Measurements from ENCODE around the gene SRC. TPM values are rescaled to one million over a fixed set of nuclear protein-coding genes. Genes with fewer than 3 reads are reported as not detected.

The SRC gene
- polyA plus RNA-seq, 1 donor (not counting 4 experiments of a cell fraction or from before 2014, with no cell fraction given): 22.8 TPM

DNA sequence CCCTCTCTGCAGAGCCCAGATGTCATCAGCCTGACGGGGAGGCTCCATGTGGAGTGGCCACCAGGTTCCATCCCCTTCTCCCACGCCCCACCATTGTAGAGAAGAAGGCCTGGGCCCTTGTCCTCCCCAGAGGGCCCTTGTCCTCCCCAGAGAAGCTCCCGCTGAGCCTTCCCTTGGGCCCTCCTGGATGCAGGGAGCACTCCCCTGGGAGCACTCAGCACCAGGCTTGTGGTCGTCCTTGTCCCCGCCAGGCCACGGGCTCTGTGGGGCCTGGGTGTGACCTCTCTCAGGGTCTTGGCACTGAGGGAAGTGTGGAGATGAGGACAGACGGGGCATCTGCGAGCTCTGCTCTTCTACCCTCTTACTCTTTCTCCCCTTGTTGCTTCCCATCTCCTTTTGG lies 91.7 kb downstream of the SRC start:
- no peak overlapping the region for H3K4me2 ChIP-seq (ENCODE audit: control insufficient read depth, extremely low read depth, insufficient read depth, low read depth, low read length)
- H3K4me3 ChIP-seq (ENCODE audit: control insufficient read depth in 2 of 3, extremely low read depth in 1 of 3, insufficient read depth in 2 of 3, low read depth in 1 of 3, low read length in 3 of 3): no peak overlapping the region
- no peaks in the 10 kb centered on the region for H3K79me2 ChIP-seq (ENCODE audit: control insufficient read depth, insufficient read depth, low read length)
- H3K27me3 ChIP-seq (ENCODE audit: control insufficient read depth, extremely low read depth, insufficient read depth, low read length): peaks cover 28% of the 10 kb centered on the region
- no peaks in the 10 kb centered on the region for H3K9me3 ChIP-seq (ENCODE audit: control insufficient read depth, low read depth, low read length)
- no peak overlapping the region for H3K9ac ChIP-seq (ENCODE audit: control insufficient read depth, extremely low read depth, insufficient read depth, low read length)
- dilution Hi-C loops (cut with MboI; ENCODE audit: extremely low pct_ligation_motif_present, low sequenced_read_pairs): no loop called here
- no peak for DNase-seq (ENCODE audit: low read depth, low spot score)
- no peaks in the 10 kb centered on the region for H3K9me1 ChIP-seq (ENCODE audit: control insufficient read depth, extremely low read depth, insufficient read depth, low read length)
- FAIRE-seq: no peak
- H3K36me3 ChIP-seq (ENCODE audit: control insufficient read depth in 2 of 2, extremely low read depth in 1 of 2, insufficient read depth in 2 of 2, low read length in 2 of 2): no peaks in the 10 kb centered on the region
- H3K27ac ChIP-seq (ENCODE audit: control insufficient read depth, insufficient read depth, low read length): no peak overlapping the region
- H2AFZ ChIP-seq (ENCODE audit: control insufficient read depth, low read length): no peak overlapping the region
- H3K4me1 ChIP-seq (ENCODE audit: control insufficient read depth, extremely low read depth, insufficient read depth, low read length): no peaks in the 10 kb centered on the region
- no peaks in the 10 kb centered on the region for H4K20me1 ChIP-seq (ENCODE audit: control insufficient read depth, extremely low read depth, insufficient read depth, low read length)
- TF ChIP-seq EZH2 (IDR thresholded peaks at IDR 0.05; ENCODE audit: low read length): no peak
- no peak for TF ChIP-seq CTCF (optimal IDR thresholded peaks at IDR 0.05 in 1 of 3, IDR thresholded peaks at IDR 0.05 in 1 of 3, conservative IDR thresholded peaks at IDR 0.05 in 1 of 3; ENCODE audit: extremely low read depth in 1 of 3, insufficient read depth in 2 of 3, low read length in 3 of 3)

DNA sequence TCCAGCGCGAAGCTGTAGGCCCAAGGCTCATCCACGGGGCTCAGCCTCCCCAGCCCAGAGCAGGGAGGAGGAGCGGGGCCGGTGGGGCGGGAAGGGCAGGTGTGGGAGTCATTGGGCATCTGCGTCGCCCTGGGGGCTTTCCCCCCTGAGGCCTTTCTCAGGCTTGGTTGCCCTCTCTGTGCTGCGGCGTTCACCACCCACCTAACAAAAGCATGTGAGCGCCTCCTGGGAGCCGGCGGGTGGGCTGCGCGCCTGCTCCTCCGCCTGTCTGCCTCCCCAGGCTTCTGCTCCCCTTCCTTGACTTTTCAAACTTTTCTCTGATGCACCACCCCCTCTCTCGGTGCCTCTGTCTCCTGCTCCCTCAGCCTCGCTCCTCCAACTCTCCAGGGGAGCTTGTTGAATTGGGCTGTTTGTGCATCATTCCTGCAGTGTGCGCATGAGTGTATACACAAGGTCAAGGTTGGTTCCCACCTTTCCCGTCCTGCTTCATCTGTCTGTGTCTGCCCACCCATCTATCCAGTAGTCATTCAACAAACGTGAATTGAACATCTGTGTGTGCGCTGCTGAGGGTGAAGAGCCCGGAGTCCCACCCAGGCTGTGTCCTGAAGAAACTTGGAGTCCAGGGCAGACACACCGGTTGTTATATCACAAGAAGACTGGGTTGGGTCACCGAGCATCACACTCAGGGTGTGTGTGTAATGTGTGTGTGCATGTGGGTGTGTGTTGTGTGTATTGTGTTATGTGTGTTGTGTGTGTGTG lies 92.7 kb downstream of the SRC start:
- no peaks in the 10 kb centered on the region for H3K4me1 ChIP-seq (ENCODE audit: control insufficient read depth, extremely low read depth, insufficient read depth, low read length)
- no peaks in the 10 kb centered on the region for H3K36me3 ChIP-seq (ENCODE audit: control insufficient read depth in 2 of 2, extremely low read depth in 1 of 2, insufficient read depth in 2 of 2, low read length in 2 of 2)
- H3K4me2 ChIP-seq (ENCODE audit: control insufficient read depth, extremely low read depth, insufficient read depth, low read depth, low read length): no peak overlapping the region
- H3K79me2 ChIP-seq (ENCODE audit: control insufficient read depth, insufficient read depth, low read length): no peaks in the 10 kb centered on the region
- dilution Hi-C loops (cut with MboI; ENCODE audit: extremely low pct_ligation_motif_present, low sequenced_read_pairs): no loop called here
- no peak overlapping the region for H2AFZ ChIP-seq (ENCODE audit: control insufficient read depth, low read length)
- H3K4me3 ChIP-seq (ENCODE audit: control insufficient read depth in 2 of 3, extremely low read depth in 1 of 3, insufficient read depth in 2 of 3, low read depth in 1 of 3, low read length in 3 of 3): no peak overlapping the region
- no peak for TF ChIP-seq EZH2 (IDR thresholded peaks at IDR 0.05; ENCODE audit: low read length)
- TF ChIP-seq CTCF (optimal IDR thresholded peaks at IDR 0.05 in 1 of 3, IDR thresholded peaks at IDR 0.05 in 1 of 3, conservative IDR thresholded peaks at IDR 0.05 in 1 of 3; ENCODE audit: extremely low read depth in 1 of 3, insufficient read depth in 2 of 3, low read length in 3 of 3): no peak
- no peaks in the 10 kb centered on the region for H3K9me1 ChIP-seq (ENCODE audit: control insufficient read depth, extremely low read depth, insufficient read depth, low read length)
- DNase-seq (ENCODE audit: low read depth, low spot score) (no peak), FAIRE-seq (no peak)
- H3K9me3 ChIP-seq (ENCODE audit: control insufficient read depth, low read depth, low read length): no peaks in the 10 kb centered on the region
- no peak overlapping the region for H3K27ac ChIP-seq (ENCODE audit: control insufficient read depth, insufficient read depth, low read length)
- H3K9ac ChIP-seq (ENCODE audit: control insufficient read depth, extremely low read depth, insufficient read depth, low read length): no peak overlapping the region
- H4K20me1 ChIP-seq (ENCODE audit: control insufficient read depth, extremely low read depth, insufficient read depth, low read length): no peaks in the 10 kb centered on the region
- H3K27me3 ChIP-seq (ENCODE audit: control insufficient read depth, extremely low read depth, insufficient read depth, low read length): peaks cover 23% of the 10 kb centered on the region
